ENCODE results near the gene CYP3A7.

DNA sequence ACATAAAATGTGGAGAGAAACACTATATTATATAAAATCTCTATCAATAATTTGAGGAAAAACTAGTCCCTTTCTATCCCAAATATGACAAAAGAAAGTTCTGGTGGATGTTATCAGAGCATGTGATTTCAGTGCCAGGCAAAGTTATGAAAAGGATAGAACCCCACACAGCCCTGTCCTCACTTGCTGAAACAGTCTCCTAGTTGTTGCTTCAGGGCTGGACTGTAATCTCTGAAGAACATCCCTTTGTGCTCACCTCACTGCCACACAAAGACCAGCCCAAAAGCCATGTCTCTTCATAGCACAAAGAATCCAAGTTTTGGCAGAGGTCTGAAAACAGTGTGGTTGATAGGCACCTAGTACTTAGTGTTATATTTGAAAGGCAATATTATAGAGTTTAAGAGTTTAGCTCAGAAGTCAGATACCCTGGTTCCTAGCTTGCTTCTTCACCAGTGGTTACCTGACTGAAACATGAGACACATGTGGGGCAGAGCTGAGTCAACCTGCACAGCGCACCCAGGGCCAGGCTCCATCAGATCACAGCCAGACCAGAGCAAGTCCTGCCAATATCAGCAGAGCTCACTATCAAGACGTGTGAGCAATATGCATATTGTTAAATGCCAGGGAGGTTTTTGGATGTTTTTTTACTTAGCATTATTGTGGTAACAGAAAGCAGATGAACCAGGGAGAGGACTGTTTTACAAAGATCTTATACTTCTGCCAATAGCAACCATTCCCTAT lies 25.0 kb downstream of the CYP3A7 start:
- TF ChIP-seq, protein P1, sequence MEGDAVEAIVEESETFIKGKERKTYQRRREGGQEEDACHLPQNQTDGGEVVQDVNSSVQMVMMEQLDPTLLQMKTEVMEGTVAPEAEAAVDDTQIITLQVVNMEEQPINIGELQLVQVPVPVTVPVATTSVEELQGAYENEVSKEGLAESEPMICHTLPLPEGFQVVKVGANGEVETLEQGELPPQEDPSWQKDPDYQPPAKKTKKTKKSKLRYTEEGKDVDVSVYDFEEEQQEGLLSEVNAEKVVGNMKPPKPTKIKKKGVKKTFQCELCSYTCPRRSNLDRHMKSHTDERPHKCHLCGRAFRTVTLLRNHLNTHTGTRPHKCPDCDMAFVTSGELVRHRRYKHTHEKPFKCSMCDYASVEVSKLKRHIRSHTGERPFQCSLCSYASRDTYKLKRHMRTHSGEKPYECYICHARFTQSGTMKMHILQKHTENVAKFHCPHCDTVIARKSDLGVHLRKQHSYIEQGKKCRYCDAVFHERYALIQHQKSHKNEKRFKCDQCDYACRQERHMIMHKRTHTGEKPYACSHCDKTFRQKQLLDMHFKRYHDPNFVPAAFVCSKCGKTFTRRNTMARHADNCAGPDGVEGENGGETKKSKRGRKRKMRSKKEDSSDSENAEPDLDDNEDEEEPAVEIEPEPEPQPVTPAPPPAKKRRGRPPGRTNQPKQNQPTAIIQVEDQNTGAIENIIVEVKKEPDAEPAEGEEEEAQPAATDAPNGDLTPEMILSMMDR (IDR thresholded peaks at IDR 0.05) = no peak
- TF ChIP-seq POLR2A (IDR thresholded peaks at IDR 0.05) = no peak

Data from uterus (tissue), 2 donors.